Adrenal gland (tissue), 12 donors: Measurements from ENCODE around the gene ZNF697. TPM values are rescaled to one million over a fixed set of nuclear protein-coding genes. Genes with fewer than 3 reads are reported as not detected.
"Not testable (repeated sequence)": the region's sequence is repeated elsewhere in the genome, so short reads cannot be mapped to it uniquely, and the experiment has no call there.

Source experiments
- DNase-seq, 7 donors: peaks; one replicate each; pipeline ENCODE4 v3.0.0-alpha.2; 2019 to 2020
- H3K27ac ChIP-seq, 5 donors: fragments of 200-600 bp; sonication (generic) in 4 of 5; 1 replicate in 3 of 5; 2 replicates in 2 of 5; pipeline versions ENCODE4 v1.5.1 to v1.8.0; 2016 to 2020; ENCODE audit warnings: mild to moderate bottlenecking in 1 of 5
- H3K27me3 ChIP-seq: fragments of 200-600 bp; 2 replicates; pipeline ENCODE4 v1.8.0; 2021
- H3K36me3 ChIP-seq, 2 donors: fragments of 200-600 bp; replicated peaks in 1 of 2; 1 replicate in 1 of 2; 2 replicates in 1 of 2; pipeline versions ENCODE4 v1.5.1 to v1.8.0; 2018 to 2022
- H3K4me1 ChIP-seq, 2 donors: fragments of 200-600 bp; replicated peaks in 1 of 2; 1 replicate in 1 of 2; 2 replicates in 1 of 2; pipeline versions ENCODE4 v1.5.1 to v1.8.0; 2018 to 2021
- H3K4me3 ChIP-seq, 4 donors: fragments of 200-600 bp; sonication (generic) in 3 of 4; one replicate each; pipeline ENCODE4 v1.5.1; 2016 to 2018
- H3K9me3 ChIP-seq, 3 donors: fragments of 200-600 bp; sonication (generic) in 1 of 3; replicated peaks in 1 of 3; 1 replicate in 2 of 3; 2 replicates in 1 of 3; pipeline versions ENCODE4 v1.5.1 to v1.8.0; 2016 to 2021
- CTCF ChIP-seq, 6 experiments: fragments of 450-650 bp in 4 of 6; fragments of 200-600 bp in 2 of 6; sonication (generic) in 1 of 6; IDR thresholded peaks; 1 replicate in 5 of 6; 2 replicates in 1 of 6; pipeline versions ENCODE4 v1.5.1 to v1.8.0; 2016 to 2021; ENCODE audit warnings: antibody characterized with exemption in 6 of 6, mild to moderate bottlenecking in 2 of 6, moderate library complexity in 1 of 6
- POLR2A ChIP-seq, 2 donors: fragments of 450-650 bp; IDR thresholded peaks; one replicate each; pipeline ENCODE4 v1.6.1; 2017; ENCODE audit warnings: antibody characterized with exemption in 2 of 2, mild to moderate bottlenecking in 2 of 2, moderate library complexity in 1 of 2
- WGBS, 4 donors: extraction: QIAGEN DNeasy Blood & Tissue Kit in 2 of 4; methylation state at CpG; one replicate each; pipeline versions ENCODE4 v1.1.5 to v1.1.7; 2013 to 2017; 5-methylcytosine and 5-hydroxymethylcytosine counted together
- intact Hi-C, 2 donors: fragments of 100-400 bp; cut with DNase I; formaldehyde crosslinking; loops; one replicate each; pipeline versions ENCODE4 v1.14.1 to v1.15.0; 2022 to 2023
- polyA plus RNA-seq, 3 donors: library from polyadenylated mRNA; stranded (reverse); fragments of 200-250 nt in 2 of 3; fragments of 350-450 nt in 1 of 3; fragmentation: Illumina TruSeq in 1 of 3; extraction: RNeasy Lipid Tissue Mini Kit (QIAGEN cat#74804) in 1 of 3; gene quantifications; one replicate each; pipeline ENCODE4 v1.2.3, GENCODE V29; 2013 to 2014
- total RNA-seq, 9 donors: library from RNA; depleted of rRNA in 4 of 9; stranded (reverse); fragments of >200 nt in 4 of 9; fragments of 120-200 nt in 1 of 9; fragmentation: NEBNext Ultra II Directional in 1 of 9; extraction: Animal tissue kit (Norgen Biotek cat#: 25700) in 1 of 9; gene quantifications; one replicate each; pipeline versions ENCODE4 v1.1.0 to v1.2.4, GENCODE V29; 2013 to 2023
- donor health status: healthy with polysubstance abuse.
- donor health status: Bipolar disorder and iron deficiency.
- donor health status: DM: yes; HTN: yes; CAD: no.
- donor health status: DM: no; HTN: no; CAD: no.
- donor health status: DM: no; HTN: no; CAD: no.
- donor health status: DM: yes; HTN: yes; CAD: no.

ZNF697 gene
- total and polyA plus RNA-seq, 12 donors = 1.7 to 14.5 (median 5.3) TPM

- Histone ChIP-seq H3K9me3 (no peaks in the 10 kb centered on the region), H3K36me3 (no peaks in the 10 kb centered on the region), H3K4me1 (peaks cover 0 to 6% of the 10 kb centered on the region in 2 donors), H3K27ac (no peak overlapping the region), H3K27me3 (no peaks in the 10 kb centered on the region), H3K4me3 (no peak overlapping the region)
- DNase-seq = peak; percentile 84 to 93 (median 87)
- 49 to 55% (median 52%) methylated on average over 9 of the region's 9 CpGs for WGBS, 4 donors
- intact Hi-C loops = loop anchor here in 1 of 2 donors (2.0 kb wide), 1 partner anchor 61 kb away; no protein-coding TSS in a partner anchor
- peak; percentile 79 to 91 (median 84) for TF ChIP-seq CTCF (IDR thresholded peaks at IDR 0.05)
- TF ChIP-seq POLR2A (IDR thresholded peaks at IDR 0.05) = no peak
Measured at GRCh38 chr1:119613769-119614720, 34.0 kb downstream of the ZNF697 start.

GRCh38 chr1:119611701-119612113 lies 36.4 kb downstream of the ZNF697 start:
- H3K27ac ChIP-seq = no peak overlapping the region
- DNase-seq = peak; percentile 62 to 87 (median 74)
- H3K4me3 ChIP-seq = no peak overlapping the region
- 11 to 24% (median 16%) methylated on average over 8 of the region's 8 CpGs for WGBS, 4 donors
- H3K9me3 ChIP-seq = no peaks in the 10 kb centered on the region
- no peaks in the 10 kb centered on the region for H3K27me3 ChIP-seq
- TF ChIP-seq POLR2A (IDR thresholded peaks at IDR 0.05) (no peak), CTCF (IDR thresholded peaks at IDR 0.05) (peak; percentile 79 to 94 (median 90))
- H3K36me3 ChIP-seq = no peaks in the 10 kb centered on the region
- intact Hi-C loops = loop anchor here in 1 of 2 donors (2.0 kb wide), 1 partner anchor 63 kb away; no protein-coding TSS in a partner anchor
- no peaks in the 10 kb centered on the region for H3K4me1 ChIP-seq

- intact Hi-C loops = loop anchor here in 1 of 2 donors (10.0 kb wide), 1 partner anchor 124 kb away; no protein-coding TSS in a partner anchor
- 88 to 92% (median 90%) methylated on average over 6 of the region's 6 CpGs for WGBS, 4 donors
- not testable (repeated sequence) for H3K4me1 ChIP-seq, H3K4me3 ChIP-seq, H3K27me3 ChIP-seq, DNase-seq, H3K9me3 ChIP-seq, H3K27ac ChIP-seq, H3K36me3 ChIP-seq
Measured at GRCh38 chr1:119608816-119609215, 39.2 kb downstream of the ZNF697 start.

GRCh38 chr1:119607087-119607807 lies 40.8 kb downstream of the ZNF697 start:
- not testable (repeated sequence) for DNase-seq, H3K4me1 ChIP-seq, H3K27ac ChIP-seq, H3K4me3 ChIP-seq, H3K27me3 ChIP-seq, H3K9me3 ChIP-seq, H3K36me3 ChIP-seq
- intact Hi-C loops = loop anchor here in 1 of 2 donors (10.0 kb wide), 1 partner anchor 122 kb away; no protein-coding TSS in a partner anchor
- WGBS, 4 donors = 70 to 84% (median 82%) methylated on average over 2 to 5 of the region's 6 CpGs

- Histone ChIP-seq H3K9me3 (no peaks in the 10 kb centered on the region), H3K4me1 (no peaks in the 10 kb centered on the region), H3K27ac (no peak overlapping the region), H3K27me3 (no peaks in the 10 kb centered on the region), H3K4me3 (no peak overlapping the region), H3K36me3 (no peaks in the 10 kb centered on the region)
- intact Hi-C loops = loop anchor here in 1 of 2 donors (10.0 kb wide), 1 partner anchor 122 kb away; no protein-coding TSS in a partner anchor
- TF ChIP-seq POLR2A (IDR thresholded peaks at IDR 0.05) (no peak), CTCF (IDR thresholded peaks at IDR 0.05) (no peak)
- WGBS, 4 donors = 87 to 100% (median 94%) methylated on average over 1 of the region's 1 CpG
- peak in 1 of 7 donors; percentile 3 for DNase-seq
Measured at GRCh38 chr1:119606394-119606793, 41.7 kb downstream of the ZNF697 start.
